GM06990 (cell line): ENCODE data around the gene TALDO1.

Source experiments
- DNase-seq: peaks from one replicate; pipeline ENCODE4 v3.0.0-alpha.2; 2011; ENCODE audit not compliant: insufficient read length; ENCODE audit errors: extremely low read depth
- H3K27me3 ChIP-seq: replicated peaks from 2 replicates; pipeline ENCODE4 v1.6.0; 2011; ENCODE audit warnings: low read length; ENCODE audit not compliant: control insufficient read depth, insufficient read depth
- H3K36me3 ChIP-seq: 2 replicates; pipeline ENCODE4 v1.5.1; 2011; ENCODE audit warnings: low read length; ENCODE audit not compliant: control insufficient read depth, insufficient read depth
- H3K4me3 ChIP-seq: replicated peaks from 2 replicates; pipeline ENCODE4 v1.5.1; 2011; ENCODE audit warnings: low read depth, mild to moderate bottlenecking, control low read depth, low read length
- TF ChIP-seq, protein P1 (sequence below): IDR thresholded peaks from 2 replicates; pipeline ENCODE4 v1.5.1; 2011; ENCODE audit warnings: low read length, control low read depth, mild to moderate bottlenecking, inconsistent platforms; ENCODE audit not compliant: insufficient read depth, poor library complexity, severe bottlenecking

The TALDO1 gene

DNA sequence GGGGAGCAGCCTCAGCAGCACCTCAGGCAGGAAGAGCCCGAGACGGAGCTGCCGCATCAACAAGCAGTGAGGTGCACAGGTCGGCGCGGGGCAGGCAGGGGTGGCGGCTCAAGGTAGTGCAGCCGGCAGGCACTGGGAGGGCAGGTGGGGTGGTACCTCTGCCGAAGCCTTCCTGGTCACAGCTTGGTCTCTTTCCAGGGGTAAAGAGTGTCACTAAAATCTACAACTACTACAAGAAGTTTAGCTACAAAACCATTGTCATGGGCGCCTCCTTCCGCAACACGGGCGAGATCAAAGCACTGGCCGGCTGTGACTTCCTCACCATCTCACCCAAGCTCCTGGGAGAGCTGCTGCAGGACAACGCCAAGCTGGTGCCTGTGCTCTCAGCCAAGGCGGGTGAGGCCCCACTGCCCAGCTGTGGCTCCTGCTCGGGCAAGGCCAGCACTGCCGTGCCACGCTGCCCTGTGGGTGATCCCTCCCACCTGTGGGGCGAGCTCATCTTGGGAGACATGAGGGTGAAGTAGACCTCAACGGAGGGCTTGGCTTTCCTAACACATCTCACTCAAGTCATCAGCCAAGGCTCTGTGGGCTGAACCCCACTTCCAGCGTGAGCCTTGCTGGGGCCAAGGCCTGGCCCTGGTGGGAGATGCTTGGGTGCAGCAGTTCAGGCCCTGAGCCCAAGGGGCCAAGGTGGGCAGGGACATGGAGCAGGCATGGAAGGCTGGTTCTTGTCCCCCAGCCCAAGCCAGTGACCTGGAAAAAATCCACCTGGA lies 16.5 kb downstream of the TALDO1 start:
- TF ChIP-seq, protein P1, sequence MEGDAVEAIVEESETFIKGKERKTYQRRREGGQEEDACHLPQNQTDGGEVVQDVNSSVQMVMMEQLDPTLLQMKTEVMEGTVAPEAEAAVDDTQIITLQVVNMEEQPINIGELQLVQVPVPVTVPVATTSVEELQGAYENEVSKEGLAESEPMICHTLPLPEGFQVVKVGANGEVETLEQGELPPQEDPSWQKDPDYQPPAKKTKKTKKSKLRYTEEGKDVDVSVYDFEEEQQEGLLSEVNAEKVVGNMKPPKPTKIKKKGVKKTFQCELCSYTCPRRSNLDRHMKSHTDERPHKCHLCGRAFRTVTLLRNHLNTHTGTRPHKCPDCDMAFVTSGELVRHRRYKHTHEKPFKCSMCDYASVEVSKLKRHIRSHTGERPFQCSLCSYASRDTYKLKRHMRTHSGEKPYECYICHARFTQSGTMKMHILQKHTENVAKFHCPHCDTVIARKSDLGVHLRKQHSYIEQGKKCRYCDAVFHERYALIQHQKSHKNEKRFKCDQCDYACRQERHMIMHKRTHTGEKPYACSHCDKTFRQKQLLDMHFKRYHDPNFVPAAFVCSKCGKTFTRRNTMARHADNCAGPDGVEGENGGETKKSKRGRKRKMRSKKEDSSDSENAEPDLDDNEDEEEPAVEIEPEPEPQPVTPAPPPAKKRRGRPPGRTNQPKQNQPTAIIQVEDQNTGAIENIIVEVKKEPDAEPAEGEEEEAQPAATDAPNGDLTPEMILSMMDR = no peak
- no peaks in the 10 kb centered on the region for H3K27me3 ChIP-seq
- H3K36me3 ChIP-seq = peaks cover 43% of the 10 kb centered on the region
- H3K4me3 ChIP-seq = no peak overlapping the region
- no peak for DNase-seq

GRCh38 chr11:764322-765024 lies 17.2 kb downstream of the TALDO1 start:
- H3K36me3 ChIP-seq = peaks cover 43% of the 10 kb centered on the region
- H3K27me3 ChIP-seq = no peaks in the 10 kb centered on the region
- no peak overlapping the region for H3K4me3 ChIP-seq
- DNase-seq = no peak
- TF ChIP-seq, protein P1 = no peak

GRCh38 chr11:765025-765801 lies 17.9 kb downstream of the TALDO1 start:
- Histone ChIP-seq H3K4me3 (no peak overlapping the region), H3K36me3 (peaks cover 40% of the 10 kb centered on the region), H3K27me3 (no peaks in the 10 kb centered on the region)
- TF ChIP-seq, protein P1 = peak; percentile 71
- DNase-seq = no peak

DNA sequence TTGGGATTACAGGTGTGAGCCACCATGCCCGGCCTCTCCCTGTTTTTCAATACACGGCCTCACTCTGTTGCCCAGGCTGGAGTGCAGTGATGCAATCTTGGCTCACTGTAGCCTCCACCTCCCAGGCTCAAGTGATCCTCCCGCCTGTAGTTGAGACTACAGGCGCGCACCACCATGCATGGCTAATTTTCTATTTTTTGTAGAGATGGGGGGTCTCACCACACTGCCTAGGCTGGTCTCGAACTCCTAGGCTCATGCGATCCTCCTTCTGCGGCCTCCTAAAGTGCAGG lies 18.5 kb downstream of the TALDO1 start:
- DNase-seq = no peak
- H3K36me3 ChIP-seq = peaks cover 40% of the 10 kb centered on the region
- no peaks in the 10 kb centered on the region for H3K27me3 ChIP-seq
- H3K4me3 ChIP-seq = no peak overlapping the region
- TF ChIP-seq, protein P1 = no peak

GRCh38 chr11:766106-766935 lies 19.1 kb downstream of the TALDO1 start:
- Histone ChIP-seq H3K27me3 (no peaks in the 10 kb centered on the region), H3K36me3 (peaks cover 43% of the 10 kb centered on the region), H3K4me3 (no peak overlapping the region)
- TF ChIP-seq, protein P1 = no peak
- DNase-seq = no peak
